Neural cell (in vitro differentiated cells): ENCODE measurements around the gene SPZ1. TPM values are rescaled to one million over a fixed set of nuclear protein-coding genes. Genes with fewer than 3 reads are reported as not detected.

Source experiments
- H2AFZ ChIP-seq: fragments of 200-600, 300-800 bp; sonication (generic), shearing (Covaris generic); 2 replicates; pipeline ENCODE4 v1.6.0; 2014; ENCODE audit warnings: low read depth, mild to moderate bottlenecking, antibody characterized with exemption, low read length, moderate library complexity
- H3F3A ChIP-seq: fragments of 200-600 bp; shearing (Covaris generic); 2 replicates; pipeline ENCODE4 v1.6.1; 2016; ENCODE audit warnings: mild to moderate bottlenecking, moderate library complexity, mixed read lengths, antibody characterized with exemption, low read length; ENCODE audit not compliant: insufficient read depth, poor library complexity, severe bottlenecking
- H3K27ac ChIP-seq: fragments of 200-600, 300-800 bp; sonication (generic), shearing (Covaris generic); 2 replicates; pipeline ENCODE4 v1.5.1; 2014; ENCODE audit warnings: mild to moderate bottlenecking, low read length, moderate library complexity
- H3K27me3 ChIP-seq: fragments of 300-800, 200-600 bp; sonication (generic), shearing (Covaris generic); 2 replicates; pipeline ENCODE4 v1.6.0; 2014; ENCODE audit warnings: mild to moderate bottlenecking, low read depth, low read length, moderate library complexity; ENCODE audit not compliant: insufficient read depth
- H3K36me3 ChIP-seq: fragments of 300-800, 200-600 bp; sonication (generic), shearing (Covaris generic); 2 replicates; pipeline ENCODE4 v1.5.1; 2014; ENCODE audit warnings: mild to moderate bottlenecking, antibody characterized with exemption, low read length, moderate library complexity; ENCODE audit not compliant: insufficient read depth
- H3K4me2 ChIP-seq: fragments of 300-800, 200-600 bp; sonication (generic), shearing (Covaris generic); 2 replicates; pipeline ENCODE4 v1.6.0; 2014; ENCODE audit warnings: mild to moderate bottlenecking, low read length
- H3K4me3 ChIP-seq: fragments of 300-800, 200-600 bp; sonication (generic), shearing (Covaris generic); 2 replicates; pipeline ENCODE4 v1.5.1; 2014; ENCODE audit warnings: mild to moderate bottlenecking, low read length, moderate library complexity
- H3K79me2 ChIP-seq: fragments of 200-600 bp; shearing (Covaris generic); replicated peaks from 2 replicates; pipeline ENCODE4 v1.6.0; 2014; ENCODE audit warnings: mild to moderate bottlenecking, low read length, moderate library complexity; ENCODE audit not compliant: insufficient read depth
- H3K9ac ChIP-seq: fragments of 300-800, 200-600 bp; sonication (generic), shearing (Covaris generic); 2 replicates; pipeline ENCODE4 v1.6.1; 2016; ENCODE audit warnings: mild to moderate bottlenecking, low read length, mixed read lengths
- H3K9me2 ChIP-seq: fragments of 200-600 bp; shearing (Covaris generic); 2 replicates; pipeline ENCODE4 v1.6.1; 2016; ENCODE audit warnings: mild to moderate bottlenecking, low read length, mixed read lengths; ENCODE audit not compliant: insufficient read depth
- H3K9me3 ChIP-seq: fragments of 200-600, 300-800 bp; sonication (generic), shearing (Covaris generic); 2 replicates; pipeline ENCODE4 v1.6.1; 2016; ENCODE audit warnings: mild to moderate bottlenecking, mixed run types, low read length, moderate library complexity, mixed read lengths
- H4K20me1 ChIP-seq: fragments of 200-600 bp; shearing (Covaris generic); 2 replicates; pipeline ENCODE4 v1.6.1; 2016; ENCODE audit warnings: mild to moderate bottlenecking, mixed run types; ENCODE audit not compliant: insufficient read depth
- EP300 ChIP-seq: fragments of 450-650 bp; conservative IDR thresholded peaks from 2 replicates; pipeline ENCODE4 v1.6.1; 2014; ENCODE audit warnings: antibody characterized with exemption, mild to moderate bottlenecking, moderate library complexity; ENCODE audit not compliant: poor library complexity, severe bottlenecking
- EZH2 ChIP-seq: fragments of 200-600, 300-800 bp; shearing (Covaris generic), sonication (generic); IDR thresholded peaks from 2 replicates; pipeline ENCODE4 v1.6.1; 2014; ENCODE audit warnings: antibody characterized with exemption, low read length, borderline replicate concordance, mild to moderate bottlenecking; ENCODE audit not compliant: insufficient read depth, poor library complexity, severe bottlenecking
- MXI1 ChIP-seq: fragments of 450-650 bp; conservative IDR thresholded peaks from 2 replicates; pipeline ENCODE4 v1.6.1; 2014; ENCODE audit warnings: antibody characterized with exemption, mild to moderate bottlenecking; ENCODE audit not compliant: poor library complexity, severe bottlenecking
- POLR2AphosphoS5 ChIP-seq: IDR thresholded peaks from 2 replicates; pipeline ENCODE4 v1.6.1; 2012
- RAD21 ChIP-seq: fragments of 450-650 bp; conservative IDR thresholded peaks from 2 replicates; pipeline ENCODE4 v1.6.1; 2014; ENCODE audit warnings: antibody characterized with exemption, mild to moderate bottlenecking, moderate library complexity
- REST ChIP-seq: IDR thresholded peaks from 2 replicates; pipeline ENCODE4 v1.6.1; 2012; ENCODE audit warnings: borderline replicate concordance
- SMC3 ChIP-seq: fragments of 450-650 bp; conservative IDR thresholded peaks from 2 replicates; pipeline ENCODE4 v1.6.1; 2014; ENCODE audit warnings: antibody characterized with exemption, mild to moderate bottlenecking, moderate library complexity; ENCODE audit not compliant: poor library complexity
- TAF1 ChIP-seq: IDR thresholded peaks from 2 replicates; pipeline ENCODE4 v1.6.1; 2012; ENCODE audit warnings: low read depth
- polyA plus RNA-seq: library from polyadenylated mRNA; depleted of rRNA; stranded (reverse); fragments of >200 nt; gene quantifications from 2 replicates; pipeline ENCODE4 v1.2.3, GENCODE V29; 2014
- TF ChIP-seq, protein P1 (sequence below): fragments of 450-650 bp; IDR thresholded peaks from 2 replicates; pipeline ENCODE4 v1.5.1; 2014; ENCODE audit warnings: antibody characterized with exemption, mild to moderate bottlenecking, moderate library complexity; ENCODE audit not compliant: poor library complexity, severe bottlenecking

Gene SPZ1
- polyA plus RNA-seq, 1 donor from 2014 or later, result not detected

- no peaks in the 10 kb centered on the region for H3K79me2 ChIP-seq
- H3K27ac ChIP-seq, result no peak overlapping the region
- no peaks in the 10 kb centered on the region for H4K20me1 ChIP-seq
- no peaks in the 10 kb centered on the region for H3K9me3 ChIP-seq
- no peaks in the 10 kb centered on the region for H3K27me3 ChIP-seq
- no peaks in the 10 kb centered on the region for H3K36me3 ChIP-seq
- TF ChIP-seq, protein P1, sequence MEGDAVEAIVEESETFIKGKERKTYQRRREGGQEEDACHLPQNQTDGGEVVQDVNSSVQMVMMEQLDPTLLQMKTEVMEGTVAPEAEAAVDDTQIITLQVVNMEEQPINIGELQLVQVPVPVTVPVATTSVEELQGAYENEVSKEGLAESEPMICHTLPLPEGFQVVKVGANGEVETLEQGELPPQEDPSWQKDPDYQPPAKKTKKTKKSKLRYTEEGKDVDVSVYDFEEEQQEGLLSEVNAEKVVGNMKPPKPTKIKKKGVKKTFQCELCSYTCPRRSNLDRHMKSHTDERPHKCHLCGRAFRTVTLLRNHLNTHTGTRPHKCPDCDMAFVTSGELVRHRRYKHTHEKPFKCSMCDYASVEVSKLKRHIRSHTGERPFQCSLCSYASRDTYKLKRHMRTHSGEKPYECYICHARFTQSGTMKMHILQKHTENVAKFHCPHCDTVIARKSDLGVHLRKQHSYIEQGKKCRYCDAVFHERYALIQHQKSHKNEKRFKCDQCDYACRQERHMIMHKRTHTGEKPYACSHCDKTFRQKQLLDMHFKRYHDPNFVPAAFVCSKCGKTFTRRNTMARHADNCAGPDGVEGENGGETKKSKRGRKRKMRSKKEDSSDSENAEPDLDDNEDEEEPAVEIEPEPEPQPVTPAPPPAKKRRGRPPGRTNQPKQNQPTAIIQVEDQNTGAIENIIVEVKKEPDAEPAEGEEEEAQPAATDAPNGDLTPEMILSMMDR, result no peak
- TF ChIP-seq MXI1, result no peak
- no peak for TF ChIP-seq EP300
- no peak for TF ChIP-seq EZH2
- TF ChIP-seq RAD21, result no peak
- no peak for TF ChIP-seq TAF1
- TF ChIP-seq SMC3, result no peak
- no peak for TF ChIP-seq POLR2AphosphoS5
- no peak for TF ChIP-seq REST
- H3F3A ChIP-seq, result no peaks in the 10 kb centered on the region
- H2AFZ ChIP-seq, result no peak overlapping the region
- H3K9ac ChIP-seq, result no peak overlapping the region
- H3K4me3 ChIP-seq, result no peak overlapping the region
- no peak overlapping the region for H3K4me2 ChIP-seq
- no peaks in the 10 kb centered on the region for H3K9me2 ChIP-seq
These were observed 31.6 kb upstream of the SPZ1 start for GRCh38 chr5:80288177-80288576.

GRCh38 chr5:80289320-80289719 is 30.5 kb upstream of the SPZ1 start:
- TF ChIP-seq REST (no peak), EP300 (no peak), MXI1 (no peak), RAD21 (no peak), SMC3 (no peak), POLR2AphosphoS5 (no peak), TAF1 (no peak), EZH2 (no peak)
- TF ChIP-seq, protein P1, result no peak
- H3K9ac ChIP-seq, result no peak overlapping the region
- no peaks in the 10 kb centered on the region for H3K27me3 ChIP-seq
- H3K36me3 ChIP-seq, result no peaks in the 10 kb centered on the region
- H2AFZ ChIP-seq, result no peak overlapping the region
- H3K9me3 ChIP-seq, result no peaks in the 10 kb centered on the region
- no peaks in the 10 kb centered on the region for H3F3A ChIP-seq
- H3K79me2 ChIP-seq, result no peaks in the 10 kb centered on the region
- H3K27ac ChIP-seq, result no peak overlapping the region
- H4K20me1 ChIP-seq, result no peaks in the 10 kb centered on the region
- H3K4me2 ChIP-seq, result no peak overlapping the region
- H3K4me3 ChIP-seq, result no peak overlapping the region
- H3K9me2 ChIP-seq, result no peaks in the 10 kb centered on the region
